Measurements from ENCODE around the gene ARHGAP42.
"Not testable (repeated sequence)": the region's sequence is repeated elsewhere in the genome, so short reads cannot be mapped to it uniquely, and the experiment has no call there.

The ARHGAP42 gene

GRCh38 chr11:101010899-101011298 is 323.8 kb downstream of the ARHGAP42 start:
- no peaks in the 10 kb centered on the region for H3K4me1 Mint-ChIP-seq
- H3K27me3 Mint-ChIP-seq (ENCODE audit: low read depth), result peaks cover 5% of the 10 kb centered on the region
- H3K9me3 Mint-ChIP-seq, result no peaks in the 10 kb centered on the region
- TF ChIP-seq CTCF (IDR thresholded peaks at IDR 0.05; ENCODE audit: unreplicated experiment in 3 of 3), result no peak
- no peak overlapping the region for H3K4me3 Mint-ChIP-seq
- H3K27ac Mint-ChIP-seq, result no peak overlapping the region
- no peaks in the 10 kb centered on the region for H3K36me3 Mint-ChIP-seq (ENCODE audit: low read depth)

DNA sequence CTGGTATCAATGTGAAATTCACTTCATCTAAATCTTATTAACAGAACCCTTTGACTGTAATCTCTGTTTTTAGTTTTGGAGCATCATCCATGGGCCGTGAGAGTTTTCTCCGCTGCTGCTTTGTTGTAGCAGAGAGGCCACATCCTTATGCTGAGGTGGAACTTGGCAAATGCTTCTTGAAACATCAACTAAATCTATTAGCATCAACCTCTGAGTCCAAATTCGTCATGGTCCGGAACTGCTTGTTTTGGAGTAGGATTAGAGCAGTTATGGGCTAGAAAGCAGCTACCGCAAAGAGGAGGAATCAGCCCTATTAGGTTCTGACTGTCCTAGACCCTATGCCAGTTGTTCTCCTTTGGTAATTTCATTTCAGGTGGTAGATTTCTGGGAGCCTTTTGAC is 324.8 kb downstream of the ARHGAP42 start:
- no peak overlapping the region for H3K27ac Mint-ChIP-seq
- no peak overlapping the region for H3K4me3 Mint-ChIP-seq

DNA sequence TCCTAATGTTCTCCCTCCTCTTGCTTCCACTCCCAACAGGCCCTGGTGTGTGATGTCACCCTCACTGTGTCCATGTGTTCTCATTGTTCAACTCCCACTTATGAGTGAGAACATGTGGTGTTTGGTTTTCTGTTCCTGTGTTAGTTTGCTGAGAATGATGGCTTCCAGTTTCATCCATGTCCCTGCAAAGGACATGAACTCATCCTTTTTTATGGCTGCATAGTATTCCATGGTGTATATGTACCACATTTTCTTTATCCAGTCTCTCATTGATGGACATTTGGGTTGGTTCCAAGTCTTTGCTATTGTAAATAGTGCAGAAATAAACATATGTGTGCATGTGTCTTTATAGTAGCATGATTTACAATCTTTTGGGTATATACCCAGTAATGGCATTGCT is 326.6 kb downstream of the ARHGAP42 start:
- H3K27ac Mint-ChIP-seq; H3K4me1 Mint-ChIP-seq; H3K9me3 Mint-ChIP-seq; H3K36me3 Mint-ChIP-seq (ENCODE audit: low read depth); H3K4me3 Mint-ChIP-seq; H3K27me3 Mint-ChIP-seq (ENCODE audit: low read depth): not testable (repeated sequence)

More for the DNA sequence above, 324.8 kb downstream of the ARHGAP42 start:
- no peak for TF ChIP-seq CTCF (IDR thresholded peaks at IDR 0.05; ENCODE audit: unreplicated experiment in 3 of 3)
- Mint-ChIP-seq H3K9me3 (no peaks in the 10 kb centered on the region), H3K36me3 (ENCODE audit: low read depth) (no peaks in the 10 kb centered on the region), H3K27me3 (ENCODE audit: low read depth) (peaks cover 5% of the 10 kb centered on the region), H3K4me1 (no peaks in the 10 kb centered on the region)

DNA sequence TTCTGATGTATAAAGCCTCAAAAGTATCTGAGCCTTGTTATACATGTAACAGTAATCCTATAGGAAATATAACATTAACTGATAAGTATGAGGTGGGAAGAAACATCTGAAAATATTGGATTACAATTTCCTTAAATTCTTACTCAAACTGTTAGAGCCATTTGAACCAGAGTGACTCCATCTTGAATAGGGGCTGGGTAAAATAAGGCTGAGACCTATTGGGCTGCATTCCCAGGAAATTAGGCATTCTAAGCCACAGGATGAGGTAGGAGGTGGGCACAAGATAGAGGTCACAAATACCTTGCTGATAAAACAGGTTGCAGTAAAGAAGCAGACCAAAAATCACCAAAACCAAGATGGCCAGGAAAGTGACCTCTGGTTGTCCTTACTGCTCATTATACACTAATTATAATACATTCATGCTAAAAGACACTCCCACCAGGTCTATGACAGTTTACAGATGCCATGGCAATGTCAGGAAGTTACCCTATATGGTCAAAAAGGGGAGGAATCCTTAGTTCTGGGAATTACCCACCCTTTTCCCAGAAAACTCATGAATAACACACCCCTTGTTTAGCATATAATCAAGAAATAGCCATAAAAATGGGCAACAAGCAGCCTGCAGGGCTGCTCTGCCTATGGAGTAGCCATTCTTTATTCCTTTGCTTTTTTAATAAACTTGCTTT is 327.7 kb downstream of the ARHGAP42 start:
- no peak for TF ChIP-seq CTCF (IDR thresholded peaks at IDR 0.05; ENCODE audit: unreplicated experiment in 3 of 3)
- Mint-ChIP-seq H3K27me3 (ENCODE audit: low read depth) (no peaks in the 10 kb centered on the region), H3K4me1 (no peaks in the 10 kb centered on the region), H3K36me3 (ENCODE audit: low read depth) (no peaks in the 10 kb centered on the region), H3K9me3 (no peaks in the 10 kb centered on the region), H3K27ac (no peak overlapping the region), H3K4me3 (no peak overlapping the region)

DNA sequence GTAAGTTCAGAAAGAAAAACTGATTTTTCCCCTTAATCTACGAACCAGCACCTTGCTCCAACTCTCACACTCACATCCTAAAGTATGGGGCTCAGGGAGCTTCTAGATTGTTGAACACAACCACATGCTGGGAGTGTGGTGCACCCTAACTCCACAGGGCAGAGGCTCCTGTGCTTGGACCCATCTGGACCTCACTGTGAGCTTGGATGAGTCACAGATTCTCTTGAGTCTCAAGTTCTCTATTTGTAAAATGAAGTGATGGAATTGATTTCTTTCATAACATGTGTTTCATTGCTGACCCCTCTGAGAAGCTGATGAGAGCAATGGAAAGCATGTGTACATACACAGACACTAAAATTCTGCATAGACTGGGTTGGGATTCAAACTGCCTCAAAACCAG is 332.8 kb downstream of the ARHGAP42 start:
- Mint-ChIP-seq H3K4me1 (no peaks in the 10 kb centered on the region), H3K27me3 (ENCODE audit: low read depth) (no peaks in the 10 kb centered on the region), H3K9me3 (no peaks in the 10 kb centered on the region), H3K4me3 (no peak overlapping the region), H3K27ac (no peak overlapping the region), H3K36me3 (ENCODE audit: low read depth) (no peaks in the 10 kb centered on the region)
- TF ChIP-seq CTCF (IDR thresholded peaks at IDR 0.05; ENCODE audit: unreplicated experiment in 3 of 3), result no peak

- no peak for TF ChIP-seq CTCF (IDR thresholded peaks at IDR 0.05; ENCODE audit: unreplicated experiment in 3 of 3)
- Mint-ChIP-seq H3K4me3 (no peak overlapping the region), H3K36me3 (ENCODE audit: low read depth) (no peaks in the 10 kb centered on the region), H3K27me3 (ENCODE audit: low read depth) (no peaks in the 10 kb centered on the region), H3K27ac (no peak overlapping the region), H3K4me1 (no peaks in the 10 kb centered on the region), H3K9me3 (no peaks in the 10 kb centered on the region)
Observed at GRCh38 chr11:101022256-101022655, 335.2 kb downstream of the ARHGAP42 start.

All from nephron (organoid).